ENCODE data around the gene ADSS1. TPM values are rescaled to one million over a fixed set of nuclear protein-coding genes. Genes with fewer than 3 reads are reported as not detected.

The ADSS1 gene
- total and polyA plus RNA-seq, 4 donors, result 5.3 to 20.8 (median 14.1) TPM

DNA sequence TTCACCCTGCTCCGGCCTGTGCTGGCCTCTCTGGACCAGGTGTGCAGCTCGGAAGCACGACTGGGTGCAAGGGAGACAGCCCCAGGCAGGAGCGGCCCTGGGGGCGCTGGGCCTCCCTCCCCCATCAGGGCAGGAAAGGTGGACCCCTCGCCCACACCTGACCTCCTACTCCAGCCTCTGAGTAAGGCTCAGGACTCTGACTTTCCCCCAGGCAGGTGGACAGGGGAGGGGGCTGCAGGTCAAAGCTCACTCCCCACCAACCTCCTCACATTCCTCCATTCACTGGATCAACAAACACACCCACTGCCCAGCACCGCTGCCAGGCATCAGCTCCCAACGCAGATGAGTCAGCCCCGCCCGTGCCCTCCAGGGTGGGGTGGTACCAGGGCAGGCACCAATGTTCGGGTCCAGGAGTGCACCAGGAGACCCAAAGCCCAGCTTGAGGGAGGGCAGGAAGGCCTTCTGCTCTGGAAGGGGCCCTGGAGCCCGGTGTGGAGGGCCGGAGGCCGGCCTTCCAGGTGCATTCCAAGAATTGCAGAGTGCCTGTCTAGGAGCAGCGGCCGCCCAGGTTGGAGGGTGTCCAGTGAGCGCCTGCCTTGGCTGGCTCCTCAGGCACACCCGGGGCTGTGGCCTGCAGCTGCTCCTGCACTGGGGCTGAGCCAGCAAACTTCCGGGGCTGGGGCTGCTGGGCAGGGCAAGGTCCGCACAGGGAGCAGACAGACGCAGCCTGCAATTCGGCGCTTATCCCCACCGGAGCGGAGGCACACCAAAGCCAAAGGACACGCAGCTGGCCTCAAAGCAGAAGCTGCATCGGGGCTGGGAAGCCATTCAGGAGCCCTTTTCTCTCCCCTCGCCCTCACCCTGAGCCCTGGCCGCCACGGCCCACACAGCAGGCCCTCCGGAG is 36.2 kb upstream of the ADSS1 start:
- 58% methylated on average over 26 of the region's 31 CpGs for WGBS (ENCODE audit: insufficient coverage)
- peaks cover 2% of the 10 kb centered on the region for H3K27me3 ChIP-seq (ENCODE audit: control insufficient read depth, insufficient read depth, low read length)
- DNase-seq (ENCODE audit: low read depth in 4 of 6, low spot score in 6 of 6), result no peak
- H3K4me3 ChIP-seq (ENCODE audit: low read depth, low read length), result no peak overlapping the region
- H3K9me3 ChIP-seq (ENCODE audit: control insufficient read depth, insufficient read depth, low read length), result no peaks in the 10 kb centered on the region
- H3K4me1 ChIP-seq (ENCODE audit: control insufficient read depth, insufficient read depth, low read length), result peaks cover 55% of the 10 kb centered on the region
- peak overlapping the region; percentile 75 for H3K27ac ChIP-seq (ENCODE audit: low read depth, low read length)
- peaks cover 23% of the 10 kb centered on the region for H3K36me3 ChIP-seq (ENCODE audit: control insufficient read depth, insufficient read depth, low read length)

DNA sequence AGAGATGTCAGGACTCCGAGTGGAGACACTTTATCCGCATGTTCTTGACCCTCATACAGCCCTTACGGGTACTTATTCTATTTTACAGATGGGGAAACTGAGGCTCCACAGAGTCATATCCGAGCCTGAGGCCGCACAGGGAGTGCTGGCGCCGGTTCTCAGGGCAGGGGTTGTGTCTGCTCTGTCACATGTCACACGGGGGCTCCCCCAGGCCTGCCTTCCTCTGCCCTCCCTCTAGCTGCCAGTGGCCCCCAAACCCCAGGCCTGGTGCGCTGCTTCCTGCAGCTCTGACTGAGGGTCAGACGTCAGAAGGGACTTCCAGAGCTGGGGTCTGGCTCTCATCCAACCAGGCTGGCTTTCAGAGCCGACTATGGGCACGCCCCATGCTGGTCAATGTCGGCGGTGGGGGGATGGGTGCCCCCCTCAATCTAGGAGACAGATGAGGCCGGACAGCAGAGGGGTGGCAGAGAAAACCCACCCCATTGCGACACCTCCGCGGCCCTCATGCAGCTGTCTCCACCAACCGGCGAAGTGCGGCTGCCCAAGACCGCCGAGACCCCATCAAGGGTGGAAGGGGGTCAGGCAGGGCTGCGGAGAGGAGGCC is 35.4 kb upstream of the ADSS1 start:
- Histone ChIP-seq H3K4me1 (ENCODE audit: control insufficient read depth, insufficient read depth, low read length) (peaks cover 58% of the 10 kb centered on the region), H3K4me3 (ENCODE audit: low read depth, low read length) (peak overlapping the region; percentile 36), H3K27me3 (ENCODE audit: control insufficient read depth, insufficient read depth, low read length) (peaks cover 2% of the 10 kb centered on the region), H3K36me3 (ENCODE audit: control insufficient read depth, insufficient read depth, low read length) (peaks cover 30% of the 10 kb centered on the region), H3K9me3 (ENCODE audit: control insufficient read depth, insufficient read depth, low read length) (no peaks in the 10 kb centered on the region), H3K27ac (ENCODE audit: low read depth, low read length) (peak overlapping the region; percentile 75)
- WGBS (ENCODE audit: insufficient coverage), result 43% methylated on average over 22 of the region's 24 CpGs
- no peak for DNase-seq (ENCODE audit: low read depth in 4 of 6, low spot score in 6 of 6)

DNA sequence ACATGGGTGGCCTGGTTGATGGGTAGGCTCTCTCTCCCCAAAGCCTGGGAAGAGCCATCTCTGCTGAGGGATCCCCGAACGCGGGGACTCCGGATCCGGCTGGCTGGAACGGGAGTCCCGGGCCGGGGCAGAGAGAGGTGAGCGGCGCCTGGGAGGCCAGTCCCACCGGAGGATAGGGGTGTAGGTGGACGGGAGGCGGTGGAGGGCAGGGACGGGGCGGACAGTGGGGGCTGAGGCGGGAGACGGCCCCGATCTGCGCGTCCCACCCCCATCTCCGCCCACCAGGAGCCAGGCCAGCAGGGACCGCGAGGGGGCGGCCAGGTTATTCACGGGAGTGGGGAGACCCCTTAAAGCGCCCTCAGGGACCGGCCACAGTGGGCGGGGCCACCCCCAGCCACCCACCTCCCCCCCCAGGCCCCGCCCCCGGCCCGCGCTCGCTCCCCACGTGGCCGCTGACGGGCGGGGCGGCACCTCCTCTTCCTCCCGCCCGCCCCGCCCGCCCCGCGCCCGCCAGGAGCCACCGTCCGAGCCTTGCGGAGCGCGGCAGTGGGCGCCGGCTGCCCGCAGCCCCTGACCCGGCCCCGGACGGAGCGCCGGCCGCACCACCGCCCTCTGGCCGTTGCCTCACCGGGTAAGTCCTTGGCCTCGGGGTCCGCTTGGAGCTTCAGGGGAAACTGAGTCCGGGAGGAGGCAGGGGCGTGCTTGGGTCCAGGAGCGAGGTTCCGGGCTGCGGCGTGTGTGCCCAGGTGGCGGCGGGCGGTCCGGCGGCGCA is 34.7 kb upstream of the ADSS1 start, which contains the start of gene INF2:
TSS of gene INF2 (plus strand) at position 510 of the 772 bp plus-strand sequence. CDS start 11,748 bp downstream, outside the sequence.
- peaks cover 37% of the 10 kb centered on the region for H3K36me3 ChIP-seq (ENCODE audit: control insufficient read depth, insufficient read depth, low read length)
- peak in 2 of 6 donors; percentile 53 to 82 for DNase-seq (ENCODE audit: low read depth in 4 of 6, low spot score in 6 of 6)
- no peaks in the 10 kb centered on the region for H3K9me3 ChIP-seq (ENCODE audit: control insufficient read depth, insufficient read depth, low read length)
- H3K4me3 ChIP-seq (ENCODE audit: low read depth, low read length), result peak within 1 kb of the TSS; percentile 56
- WGBS (ENCODE audit: insufficient coverage), result under 1% methylated on average over 59 of the region's 76 CpGs
- peaks cover 2% of the 10 kb centered on the region for H3K27me3 ChIP-seq (ENCODE audit: control insufficient read depth, insufficient read depth, low read length)
- H3K4me1 ChIP-seq (ENCODE audit: control insufficient read depth, insufficient read depth, low read length), result peaks cover 65% of the 10 kb centered on the region
- peak within 1 kb of the TSS; percentile 75 for H3K27ac ChIP-seq (ENCODE audit: low read depth, low read length)

DNA sequence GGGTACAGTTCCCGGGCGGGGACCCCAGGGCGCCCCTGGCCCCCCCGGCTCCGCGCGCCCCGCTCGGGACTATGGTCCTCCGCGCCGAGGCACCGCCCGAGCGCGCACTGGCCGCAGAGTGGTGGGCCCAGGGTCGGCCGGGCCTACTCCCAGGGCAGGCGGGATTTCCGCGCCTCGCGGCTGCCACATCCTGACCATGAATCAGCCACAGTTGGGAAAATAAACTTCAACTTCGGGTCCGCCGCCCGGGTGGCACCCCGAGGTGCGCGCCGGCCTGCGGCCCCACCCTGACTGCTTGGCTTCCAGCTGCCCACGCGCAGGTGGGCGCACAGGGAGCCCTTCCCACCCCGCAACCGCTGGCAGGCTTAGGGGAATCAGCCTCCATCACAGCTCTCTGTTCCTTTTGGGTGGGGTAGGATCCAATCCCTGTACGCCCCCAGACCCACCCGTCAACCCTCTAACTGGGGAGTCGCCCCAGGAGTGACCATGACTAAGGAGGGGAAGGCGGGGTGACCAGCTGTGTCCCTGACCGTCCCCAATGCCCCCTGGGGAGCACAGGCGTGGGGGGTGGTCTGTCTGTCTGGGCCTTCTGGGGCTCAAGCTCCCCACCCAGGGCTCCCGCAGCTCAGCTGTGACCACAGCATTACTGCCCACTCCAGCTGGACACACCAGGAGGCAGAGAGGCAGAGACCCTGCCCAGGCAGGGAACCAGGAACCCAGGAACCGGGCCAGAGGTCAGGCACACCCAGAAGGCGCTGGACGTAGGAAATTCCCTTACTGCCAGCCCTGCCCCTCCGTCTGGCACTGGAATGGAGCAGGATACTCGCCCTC is 33.9 kb upstream of the ADSS1 start:
- H3K36me3 ChIP-seq (ENCODE audit: control insufficient read depth, insufficient read depth, low read length), result peaks cover 44% of the 10 kb centered on the region
- WGBS (ENCODE audit: insufficient coverage), result 11% methylated on average over 44 of the region's 50 CpGs
- H3K27me3 ChIP-seq (ENCODE audit: control insufficient read depth, insufficient read depth, low read length), result peaks cover 2% of the 10 kb centered on the region
- H3K4me1 ChIP-seq (ENCODE audit: control insufficient read depth, insufficient read depth, low read length), result peaks cover 73% of the 10 kb centered on the region
- no peaks in the 10 kb centered on the region for H3K9me3 ChIP-seq (ENCODE audit: control insufficient read depth, insufficient read depth, low read length)
- H3K4me3 ChIP-seq (ENCODE audit: low read depth, low read length), result peak overlapping the region; percentile 56
- H3K27ac ChIP-seq (ENCODE audit: low read depth, low read length), result peak overlapping the region; percentile 47
- no peak for DNase-seq (ENCODE audit: low read depth in 4 of 6, low spot score in 6 of 6)

DNA sequence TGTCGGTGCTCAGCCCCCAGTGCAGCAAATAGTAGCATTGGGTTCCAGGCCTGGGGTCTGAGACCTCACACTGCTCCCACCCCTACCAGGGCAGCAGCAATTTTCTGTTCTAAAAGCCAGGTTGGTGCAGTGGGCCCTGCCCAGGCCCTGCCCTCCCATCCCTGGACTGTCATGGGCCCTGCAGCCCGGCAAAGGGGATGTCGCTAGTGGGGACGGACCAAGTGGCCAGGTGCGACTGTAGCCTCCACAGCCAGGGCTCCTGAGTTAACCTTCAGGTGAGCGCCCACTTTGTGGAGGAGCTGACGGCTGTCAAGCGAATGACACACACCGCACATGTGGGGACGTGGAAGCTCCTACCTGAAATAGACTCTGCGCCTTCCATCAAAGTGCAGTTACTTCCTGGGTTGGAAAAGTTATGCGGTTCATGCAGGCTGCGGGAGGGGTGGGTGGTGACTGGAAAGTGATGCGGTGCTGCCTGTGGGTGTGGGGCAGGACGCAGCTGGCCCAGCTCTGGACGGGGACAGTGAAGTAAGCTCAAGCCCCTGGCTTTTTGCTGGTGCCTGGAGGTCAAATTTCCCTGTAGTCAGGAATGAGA is 33.1 kb upstream of the ADSS1 start:
- no peak for DNase-seq (ENCODE audit: low read depth in 4 of 6, low spot score in 6 of 6)
- Histone ChIP-seq H3K36me3 (ENCODE audit: control insufficient read depth, insufficient read depth, low read length) (peaks cover 52% of the 10 kb centered on the region), H3K4me1 (ENCODE audit: control insufficient read depth, insufficient read depth, low read length) (peaks cover 81% of the 10 kb centered on the region), H3K4me3 (ENCODE audit: low read depth, low read length) (peak overlapping the region; percentile 56), H3K27ac (ENCODE audit: low read depth, low read length) (no peak overlapping the region), H3K27me3 (ENCODE audit: control insufficient read depth, insufficient read depth, low read length) (peaks cover 2% of the 10 kb centered on the region), H3K9me3 (ENCODE audit: control insufficient read depth, insufficient read depth, low read length) (no peaks in the 10 kb centered on the region)
- WGBS (ENCODE audit: insufficient coverage), result 87% methylated on average over 14 of the region's 16 CpGs

DNA sequence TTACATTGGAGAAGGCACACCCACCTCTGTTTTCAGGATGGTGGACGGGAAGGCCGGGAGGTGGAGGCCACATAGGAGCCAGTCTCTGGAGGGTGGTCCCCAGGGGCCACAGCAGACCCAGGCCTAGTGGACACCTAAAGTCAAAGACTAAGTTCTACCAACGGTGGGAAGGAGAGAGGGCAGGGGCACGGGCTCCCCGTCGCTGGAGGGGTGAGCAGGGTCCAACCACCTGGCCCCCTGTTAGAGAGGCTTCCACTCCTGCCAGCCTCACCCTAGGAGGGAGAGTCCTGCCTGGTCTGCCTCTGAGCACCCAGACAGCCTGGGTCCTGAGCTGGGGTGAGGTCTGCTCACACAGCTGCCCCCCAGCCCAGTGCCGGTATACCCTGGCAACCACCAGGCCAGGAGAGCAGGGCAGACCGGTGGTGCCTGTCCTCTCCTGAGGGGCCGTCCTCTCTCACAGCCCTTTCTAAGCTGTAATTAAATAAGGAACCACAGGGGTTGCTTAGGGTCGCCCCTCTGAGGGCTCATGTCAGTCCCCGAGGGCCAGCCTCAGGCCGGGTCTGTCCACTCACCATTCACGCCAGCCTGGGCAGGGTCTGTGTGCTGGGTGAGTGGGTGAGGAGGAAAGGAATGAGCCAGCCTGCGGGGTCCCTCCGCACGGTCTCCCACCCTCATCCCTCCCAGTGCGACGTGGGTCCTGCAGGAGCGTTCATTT is 32.3 kb upstream of the ADSS1 start:
- Histone ChIP-seq H3K4me1 (ENCODE audit: control insufficient read depth, insufficient read depth, low read length) (peaks cover 89% of the 10 kb centered on the region), H3K4me3 (ENCODE audit: low read depth, low read length) (peak overlapping the region; percentile 56), H3K27ac (ENCODE audit: low read depth, low read length) (no peak overlapping the region), H3K27me3 (ENCODE audit: control insufficient read depth, insufficient read depth, low read length) (peaks cover 2% of the 10 kb centered on the region), H3K9me3 (ENCODE audit: control insufficient read depth, insufficient read depth, low read length) (no peaks in the 10 kb centered on the region), H3K36me3 (ENCODE audit: control insufficient read depth, insufficient read depth, low read length) (peaks cover 60% of the 10 kb centered on the region)
- WGBS (ENCODE audit: insufficient coverage), result 92% methylated on average over 12 of the region's 19 CpGs
- no peak for DNase-seq (ENCODE audit: low read depth in 4 of 6, low spot score in 6 of 6)

DNA sequence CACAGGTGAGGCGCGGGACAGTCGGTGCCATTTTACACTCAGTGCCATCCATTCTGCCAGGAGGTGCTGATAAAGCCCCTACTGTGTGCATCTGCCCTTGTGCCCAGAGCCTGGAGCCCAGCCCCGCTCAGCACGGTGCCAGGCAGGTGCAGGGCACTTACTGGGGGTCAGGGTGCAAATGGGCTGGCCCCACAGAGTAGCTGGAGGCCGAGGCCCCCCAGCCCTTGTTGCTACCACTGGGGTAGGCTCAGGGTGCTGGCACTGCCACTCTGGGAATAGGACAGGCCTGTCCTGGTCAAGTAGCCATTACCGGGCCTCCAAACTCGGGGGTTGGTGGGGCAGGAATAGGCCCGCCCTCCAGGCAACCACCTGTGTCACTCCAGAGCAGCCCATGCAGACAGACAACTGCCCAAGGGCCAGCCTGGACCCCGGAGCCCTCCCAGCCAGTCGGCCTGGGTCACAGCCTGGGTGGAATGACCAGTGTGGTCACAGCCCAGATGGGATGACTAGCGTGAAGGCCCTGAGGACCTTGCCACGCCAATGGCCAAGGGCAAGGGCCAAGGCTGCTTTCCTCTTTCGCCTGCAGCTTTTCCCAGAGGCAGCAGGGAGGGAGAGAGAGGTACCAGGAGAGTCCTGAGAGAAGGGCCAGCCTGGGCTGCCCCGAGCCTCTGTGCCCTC is 31.6 kb upstream of the ADSS1 start:
- H3K4me1 ChIP-seq (ENCODE audit: control insufficient read depth, insufficient read depth, low read length), result peaks cover 95% of the 10 kb centered on the region
- no peak for DNase-seq (ENCODE audit: low read depth in 4 of 6, low spot score in 6 of 6)
- H3K4me3 ChIP-seq (ENCODE audit: low read depth, low read length), result no peak overlapping the region
- peaks cover 67% of the 10 kb centered on the region for H3K36me3 ChIP-seq (ENCODE audit: control insufficient read depth, insufficient read depth, low read length)
- H3K9me3 ChIP-seq (ENCODE audit: control insufficient read depth, insufficient read depth, low read length), result no peaks in the 10 kb centered on the region
- H3K27ac ChIP-seq (ENCODE audit: low read depth, low read length), result no peak overlapping the region
- H3K27me3 ChIP-seq (ENCODE audit: control insufficient read depth, insufficient read depth, low read length), result peaks cover 2% of the 10 kb centered on the region
- 91% methylated on average over 15 of the region's 15 CpGs for WGBS (ENCODE audit: insufficient coverage)

DNA sequence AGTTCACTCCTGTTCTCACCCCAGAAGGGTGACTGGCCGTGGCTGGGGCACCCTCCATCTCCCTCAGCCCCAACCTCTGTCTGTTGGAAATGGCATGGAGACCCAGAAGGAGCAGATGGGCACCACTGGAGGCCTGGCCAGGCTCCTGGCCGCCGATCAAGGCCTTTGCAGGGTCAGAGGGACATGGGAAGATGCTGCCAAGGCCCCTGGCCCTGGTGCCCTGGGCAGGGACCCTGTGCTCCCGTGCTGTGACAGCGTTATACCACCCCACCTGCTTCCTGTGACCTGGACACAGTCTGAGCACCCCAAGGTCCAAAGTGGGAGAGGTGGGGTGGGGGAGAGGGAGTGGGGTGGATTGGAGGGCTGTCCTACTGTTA is 31.1 kb upstream of the ADSS1 start:
- H3K9me3 ChIP-seq (ENCODE audit: control insufficient read depth, insufficient read depth, low read length), result no peaks in the 10 kb centered on the region
- H3K4me1 ChIP-seq (ENCODE audit: control insufficient read depth, insufficient read depth, low read length), result peaks cover 95% of the 10 kb centered on the region
- H3K4me3 ChIP-seq (ENCODE audit: low read depth, low read length), result no peak overlapping the region
- no peak for DNase-seq (ENCODE audit: low read depth in 4 of 6, low spot score in 6 of 6)
- peaks cover 71% of the 10 kb centered on the region for H3K36me3 ChIP-seq (ENCODE audit: control insufficient read depth, insufficient read depth, low read length)
- 90% methylated on average over 3 of the region's 5 CpGs for WGBS (ENCODE audit: insufficient coverage)
- peak overlapping the region; percentile 86 for H3K27ac ChIP-seq (ENCODE audit: low read depth, low read length)
- peaks cover 2% of the 10 kb centered on the region for H3K27me3 ChIP-seq (ENCODE audit: control insufficient read depth, insufficient read depth, low read length)

Data from spinal cord (tissue), 10 donors.